ENCODE results near the gene ANGPTL2.

Gene ANGPTL2

GRCh38 chr9:127144670-127145445, 22.4 kb upstream of the ANGPTL2 start:
- ATAC-seq (ENCODE audit: insufficient read depth, low read depth): no peak
- Histone ChIP-seq H3K27ac (ENCODE audit: low read length) (no peak overlapping the region), H3K79me2 (ENCODE audit: insufficient read depth, low read length) (no peaks in the 10 kb centered on the region), H3K4me3 (ENCODE audit: low read depth in 1 of 2, low read length in 2 of 2) (no peak overlapping the region), H3K9me3 (ENCODE audit: insufficient read depth, low read length, severe bottlenecking) (no peaks in the 10 kb centered on the region), H3K4me1 (ENCODE audit: insufficient read depth, low read length) (no peaks in the 10 kb centered on the region), H3K9ac (ENCODE audit: low read depth, low read length) (no peak overlapping the region), H2AFZ (ENCODE audit: low read depth, low read length) (no peak overlapping the region), H3K4me2 (ENCODE audit: insufficient read depth, low read length) (no peak overlapping the region), H4K20me1 (ENCODE audit: insufficient read depth, low read length) (no peaks in the 10 kb centered on the region), H3K36me3 (ENCODE audit: insufficient read depth, low read length) (no peaks in the 10 kb centered on the region), H3K27me3 (ENCODE audit: insufficient read depth, low read length, poor library complexity) (peaks cover 18% of the 10 kb centered on the region)
- TF ChIP-seq CTCF (IDR thresholded peaks at IDR 0.05; ENCODE audit: borderline replicate concordance, extremely low read depth, low read length, poor library complexity, severe bottlenecking): no peak
- no peak for TF ChIP-seq EZH2 (IDR thresholded peaks at IDR 0.05; ENCODE audit: borderline replicate concordance, low read depth, low read length, severe bottlenecking)
- no peak for DNase-seq

- no peak for ATAC-seq (ENCODE audit: insufficient read depth, low read depth)
- H3K36me3 ChIP-seq (ENCODE audit: insufficient read depth, low read length): no peaks in the 10 kb centered on the region
- H3K9me3 ChIP-seq (ENCODE audit: insufficient read depth, low read length, severe bottlenecking): no peaks in the 10 kb centered on the region
Measured at GRCh38 chr9:127143920-127144465, 21.6 kb upstream of the ANGPTL2 start.

GRCh38 chr9:127142931-127143464, 20.6 kb upstream of the ANGPTL2 start:
- no peaks in the 10 kb centered on the region for H3K4me1 ChIP-seq (ENCODE audit: insufficient read depth, low read length)
- peaks cover 9% of the 10 kb centered on the region for H3K27me3 ChIP-seq (ENCODE audit: insufficient read depth, low read length, poor library complexity)
- DNase-seq (no peak), ATAC-seq (ENCODE audit: insufficient read depth, low read depth) (no peak)
- no peaks in the 10 kb centered on the region for H3K9me3 ChIP-seq (ENCODE audit: insufficient read depth, low read length, severe bottlenecking)
- H4K20me1 ChIP-seq (ENCODE audit: insufficient read depth, low read length): no peaks in the 10 kb centered on the region
- TF ChIP-seq CTCF (IDR thresholded peaks at IDR 0.05; ENCODE audit: borderline replicate concordance, extremely low read depth, low read length, poor library complexity, severe bottlenecking) (no peak), EZH2 (IDR thresholded peaks at IDR 0.05; ENCODE audit: borderline replicate concordance, low read depth, low read length, severe bottlenecking) (no peak)
- no peak overlapping the region for H3K4me3 ChIP-seq (ENCODE audit: low read depth in 1 of 2, low read length in 2 of 2)
- no peaks in the 10 kb centered on the region for H3K36me3 ChIP-seq (ENCODE audit: insufficient read depth, low read length)
- H3K4me2 ChIP-seq (ENCODE audit: insufficient read depth, low read length): no peak overlapping the region
- no peak overlapping the region for H3K9ac ChIP-seq (ENCODE audit: low read depth, low read length)
- no peaks in the 10 kb centered on the region for H3K79me2 ChIP-seq (ENCODE audit: insufficient read depth, low read length)
- no peak overlapping the region for H3K27ac ChIP-seq (ENCODE audit: low read length)
- H2AFZ ChIP-seq (ENCODE audit: low read depth, low read length): no peak overlapping the region

More at GRCh38 chr9:127143920-127144465, 21.6 kb upstream of the ANGPTL2 start:
- H3K4me1 ChIP-seq (ENCODE audit: insufficient read depth, low read length): no peaks in the 10 kb centered on the region
- DNase-seq: no peak
- H3K27ac ChIP-seq (ENCODE audit: low read length): no peak overlapping the region
- no peak overlapping the region for H3K9ac ChIP-seq (ENCODE audit: low read depth, low read length)
- no peak overlapping the region for H2AFZ ChIP-seq (ENCODE audit: low read depth, low read length)
- no peak overlapping the region for H3K4me3 ChIP-seq (ENCODE audit: low read depth in 1 of 2, low read length in 2 of 2)
- peaks cover 13% of the 10 kb centered on the region for H3K27me3 ChIP-seq (ENCODE audit: insufficient read depth, low read length, poor library complexity)
- H3K79me2 ChIP-seq (ENCODE audit: insufficient read depth, low read length): no peaks in the 10 kb centered on the region
- no peaks in the 10 kb centered on the region for H4K20me1 ChIP-seq (ENCODE audit: insufficient read depth, low read length)
- H3K4me2 ChIP-seq (ENCODE audit: insufficient read depth, low read length): no peak overlapping the region
- no peak for TF ChIP-seq EZH2 (IDR thresholded peaks at IDR 0.05; ENCODE audit: borderline replicate concordance, low read depth, low read length, severe bottlenecking)
- no peak for TF ChIP-seq CTCF (IDR thresholded peaks at IDR 0.05; ENCODE audit: borderline replicate concordance, extremely low read depth, low read length, poor library complexity, severe bottlenecking)

All from DND-41 (cell line).